DND-41 (cell line): ENCODE measurements around the gene NPIPB12.
A peak's percentile ranks its signal among the peaks of the same experiment; 100 is the strongest.
"Not testable (repeated sequence)": the region's sequence is repeated elsewhere in the genome, so short reads cannot be mapped to it uniquely, and the experiment has no call there.

ENCODE experiments used
- ATAC-seq: fragments of 200-7000 bp; cut with Tn5 transposase; 3 replicates; pipeline ENCODE4 v1.9.1; 2021; ENCODE audit warnings: low read depth; ENCODE audit not compliant: insufficient read depth
- DNase-seq: peaks from one replicate; pipeline ENCODE4 v3.0.0-alpha.2; 2020
- H2AFZ ChIP-seq: 2 replicates; pipeline ENCODE4 v1.6.0; 2012; ENCODE audit warnings: low read depth, low read length
- H3K27ac ChIP-seq: 2 replicates; pipeline ENCODE4 v1.5.1; 2012; ENCODE audit warnings: low read length, inconsistent platforms
- H3K27me3 ChIP-seq: fragments of 200-600 bp; sonication (generic); 2 replicates; pipeline ENCODE4 v1.6.0; 2012; ENCODE audit warnings: low read length, mild to moderate bottlenecking, inconsistent platforms; ENCODE audit not compliant: insufficient read depth, poor library complexity
- H3K36me3 ChIP-seq: 2 replicates; pipeline ENCODE4 v1.5.1; 2012; ENCODE audit warnings: low read length, inconsistent platforms; ENCODE audit not compliant: insufficient read depth
- H3K4me1 ChIP-seq: 2 replicates; pipeline ENCODE4 v1.5.1; 2012; ENCODE audit warnings: mild to moderate bottlenecking, low read length; ENCODE audit not compliant: insufficient read depth
- H3K4me2 ChIP-seq: 2 replicates; pipeline ENCODE4 v1.6.0; 2012; ENCODE audit warnings: mild to moderate bottlenecking, moderate library complexity, low read length, inconsistent platforms; ENCODE audit not compliant: insufficient read depth
- H3K4me3 ChIP-seq, 2 experiments: fragments of 200-600 bp in 1 of 2; shearing (Covaris generic) in 1 of 2; 2 replicates each; pipeline ENCODE4 v1.5.1; 2012 to 2016; ENCODE audit warnings: inconsistent platforms in 2 of 2, low read length in 2 of 2, mild to moderate bottlenecking in 2 of 2, low read depth in 1 of 2, moderate library complexity in 1 of 2
- H3K79me2 ChIP-seq: 2 replicates; pipeline ENCODE4 v1.6.0; 2012; ENCODE audit warnings: low read length, inconsistent platforms; ENCODE audit not compliant: insufficient read depth
- H3K9ac ChIP-seq: 2 replicates; pipeline ENCODE4 v1.6.0; 2012; ENCODE audit warnings: low read depth, mild to moderate bottlenecking, inconsistent platforms, low read length, moderate library complexity
- H3K9me3 ChIP-seq: 2 replicates; pipeline ENCODE4 v1.5.1; 2012; ENCODE audit warnings: low read length, moderate library complexity, mild to moderate bottlenecking, inconsistent platforms; ENCODE audit not compliant: insufficient read depth, severe bottlenecking
- H4K20me1 ChIP-seq: 2 replicates; pipeline ENCODE4 v1.6.0; 2012; ENCODE audit warnings: low read length; ENCODE audit not compliant: insufficient read depth

Gene NPIPB12

DNA sequence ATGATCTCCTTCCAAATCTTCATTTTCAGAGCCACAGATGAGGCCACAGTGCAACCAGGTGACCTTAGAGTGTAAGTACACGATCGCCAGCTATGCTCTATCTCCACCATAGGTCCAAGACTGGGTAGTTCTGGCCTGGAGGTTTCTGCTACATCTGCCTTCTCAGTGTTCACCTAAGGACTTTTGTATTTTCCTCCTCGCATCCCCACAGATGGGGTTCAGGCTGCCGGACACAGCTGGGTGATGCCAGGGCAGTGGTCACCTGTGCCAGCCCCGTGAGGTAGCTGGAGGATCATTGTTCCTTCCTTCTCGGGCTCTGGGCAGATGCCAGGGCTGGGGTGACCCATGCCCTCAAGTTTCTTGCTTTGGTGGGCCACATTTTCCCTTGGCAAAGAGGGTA is at the start of gene NPIPB12:
Gene NPIPB12, minus strand, starts transcription at position 101 of the 400 bp plus-strand sequence.
- not testable (repeated sequence) for H3K4me3 ChIP-seq, DNase-seq, H4K20me1 ChIP-seq, H3K27ac ChIP-seq, H3K36me3 ChIP-seq, H3K79me2 ChIP-seq, H3K4me1 ChIP-seq, H2AFZ ChIP-seq, ATAC-seq, H3K4me2 ChIP-seq, H3K27me3 ChIP-seq, H3K9me3 ChIP-seq, H3K9ac ChIP-seq

DNA sequence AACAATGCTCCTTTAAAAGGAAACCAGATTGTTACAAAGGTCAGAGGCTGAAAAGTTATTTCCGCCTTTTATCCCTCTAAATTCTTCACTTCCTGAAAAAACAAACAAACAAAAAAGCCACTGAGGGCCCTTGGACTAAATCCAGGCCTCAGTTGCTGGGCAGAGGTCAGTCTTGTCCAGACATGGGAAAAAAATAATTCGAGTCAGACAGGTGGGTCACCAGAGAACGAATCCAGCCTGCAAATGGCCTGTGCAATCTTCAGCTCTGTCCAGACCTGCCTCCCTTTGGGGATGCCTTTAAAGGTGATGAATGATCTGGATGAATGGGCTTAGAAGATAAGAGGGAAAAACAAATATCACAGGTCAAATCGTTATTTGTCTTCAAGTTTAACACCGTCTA is 15.3 kb upstream of the NPIPB12 start:
- H4K20me1 ChIP-seq, ATAC-seq, H3K36me3 ChIP-seq, H3K9ac ChIP-seq, H2AFZ ChIP-seq, DNase-seq, H3K4me1 ChIP-seq, H3K9me3 ChIP-seq, H3K27me3 ChIP-seq, H3K4me3 ChIP-seq, H3K4me2 ChIP-seq, H3K79me2 ChIP-seq, H3K27ac ChIP-seq: not testable (repeated sequence)

DNA sequence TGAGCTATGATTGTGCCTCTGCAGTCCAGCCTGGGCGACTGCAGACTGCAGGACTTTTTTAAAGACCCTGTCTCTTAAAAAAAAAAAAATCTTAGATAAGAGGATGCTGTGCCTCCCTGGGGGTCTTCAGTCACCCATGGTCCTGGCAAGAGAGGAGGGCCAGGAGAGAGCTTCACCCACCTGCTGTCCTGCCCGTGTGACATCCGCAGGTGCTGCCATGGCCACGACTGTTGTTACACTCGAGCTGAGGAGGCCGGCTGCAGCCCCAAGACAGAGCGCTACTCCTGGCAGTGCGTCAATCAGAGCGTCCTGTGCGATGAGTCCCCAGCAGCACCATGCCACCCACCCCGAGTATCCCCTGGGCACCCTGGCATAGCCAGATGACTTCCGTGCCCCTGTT is 23.9 kb downstream of the NPIPB12 start:
- not testable (repeated sequence) for H2AFZ ChIP-seq, DNase-seq, H3K9me3 ChIP-seq, ATAC-seq, H3K4me2 ChIP-seq, H3K4me1 ChIP-seq, H3K36me3 ChIP-seq, H4K20me1 ChIP-seq, H3K27me3 ChIP-seq, H3K4me3 ChIP-seq, H3K79me2 ChIP-seq, H3K27ac ChIP-seq, H3K9ac ChIP-seq

DNA sequence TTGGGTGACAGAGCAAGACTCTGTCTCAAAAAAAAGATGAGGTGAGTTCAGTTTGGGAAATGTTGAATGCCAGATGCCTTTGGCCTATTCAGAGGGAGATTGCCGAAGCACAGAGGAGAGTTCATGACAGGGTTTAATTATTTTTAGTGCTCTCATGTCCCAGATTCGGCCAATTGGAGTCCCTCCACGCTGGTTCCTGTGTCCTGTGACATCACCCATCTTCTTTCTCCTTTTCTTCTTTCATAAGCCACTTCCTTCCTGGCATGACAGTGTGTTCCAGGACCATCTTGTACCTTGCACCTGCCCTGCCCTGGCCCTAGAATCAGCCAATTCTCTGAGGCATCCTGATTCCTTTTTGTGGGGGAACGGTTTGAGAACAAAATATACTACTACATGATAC is 34.1 kb downstream of the NPIPB12 start:
- H3K36me3 ChIP-seq: not testable (repeated sequence)

DNA sequence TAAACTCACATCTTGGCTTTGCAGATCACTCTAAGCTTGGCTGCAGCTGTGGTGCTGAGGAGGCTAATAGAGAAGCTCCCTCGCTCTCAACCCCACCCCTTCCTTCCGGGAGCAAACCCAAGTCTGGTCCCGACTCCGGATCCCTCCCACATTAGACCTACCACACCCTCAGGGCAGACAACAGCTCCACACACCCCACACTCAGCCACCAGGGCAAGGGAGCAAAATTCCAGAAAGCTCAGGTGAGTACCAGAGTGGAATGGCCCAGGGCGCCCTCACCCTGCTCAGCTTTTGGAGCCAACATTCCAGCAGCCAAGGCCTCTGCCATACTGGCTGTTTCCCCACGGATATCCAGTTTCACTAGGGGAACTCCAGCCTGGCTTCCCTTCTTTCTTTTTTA is 36.5 kb downstream of the NPIPB12 start:
- not testable (repeated sequence) for H3K27ac ChIP-seq
- ATAC-seq: peak; percentile 96

More for the DNA sequence above, 34.1 kb downstream of the NPIPB12 start:
- not testable (repeated sequence) for H3K4me1 ChIP-seq, H3K27ac ChIP-seq, H3K9ac ChIP-seq, H3K79me2 ChIP-seq, H3K27me3 ChIP-seq, H2AFZ ChIP-seq, H4K20me1 ChIP-seq, H3K9me3 ChIP-seq, H3K4me2 ChIP-seq, H3K4me3 ChIP-seq, DNase-seq
- peak; percentile 30; the same call in 1 of the 3 replicates for ATAC-seq

DNA sequence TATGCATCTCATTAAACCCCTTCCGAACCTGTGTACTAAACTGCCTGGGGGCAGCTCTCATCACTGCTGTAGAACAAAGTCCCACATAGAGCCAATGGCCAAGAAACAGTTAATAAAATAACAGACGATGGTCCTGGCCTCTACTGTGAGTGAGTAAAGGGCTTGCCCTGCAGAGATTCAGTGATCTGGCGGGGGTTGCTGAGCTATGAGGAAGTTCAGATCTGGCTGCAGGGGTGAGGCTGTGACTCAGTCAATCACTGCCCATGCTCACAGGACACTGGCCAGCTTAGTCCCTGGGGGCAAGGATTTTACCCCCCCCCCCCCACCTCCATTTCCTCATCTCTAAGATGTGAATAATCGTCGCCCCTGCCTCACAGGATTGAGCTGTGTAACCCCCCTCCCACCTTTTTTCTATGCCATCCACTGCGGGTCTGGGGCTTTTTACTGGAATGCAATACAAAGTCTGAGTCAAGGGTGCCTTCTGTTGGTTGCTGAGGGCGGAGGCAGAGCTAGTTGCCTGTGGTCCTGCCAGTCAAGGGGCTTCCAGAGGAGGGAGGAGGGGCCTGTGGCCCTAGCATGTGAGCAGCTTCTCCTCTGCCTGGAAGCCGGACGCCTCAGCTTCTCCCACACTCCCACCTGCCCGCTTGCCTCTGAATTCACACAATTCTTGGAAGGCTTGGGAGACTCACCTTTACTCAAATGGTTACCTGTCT is 38.4 kb downstream of the NPIPB12 start:
- not testable (repeated sequence) for ATAC-seq, H3K27me3 ChIP-seq, H4K20me1 ChIP-seq, DNase-seq, H3K36me3 ChIP-seq, H3K4me1 ChIP-seq, H3K79me2 ChIP-seq, H3K27ac ChIP-seq, H3K9ac ChIP-seq, H2AFZ ChIP-seq, H3K9me3 ChIP-seq, H3K4me2 ChIP-seq, H3K4me3 ChIP-seq

More for the DNA sequence above, 36.5 kb downstream of the NPIPB12 start:
- H3K36me3 ChIP-seq, H3K4me3 ChIP-seq, H3K79me2 ChIP-seq, H3K9ac ChIP-seq, H3K9me3 ChIP-seq, H4K20me1 ChIP-seq, H3K4me1 ChIP-seq, H3K27me3 ChIP-seq: not testable (repeated sequence)
- H3K4me2 ChIP-seq: peak overlapping the region; percentile 41; the same call in 1 of the 2 replicates
- H2AFZ ChIP-seq: peak overlapping the region; percentile 58; the same call in 1 of the 2 replicates
- DNase-seq: peak; percentile 81

DNA sequence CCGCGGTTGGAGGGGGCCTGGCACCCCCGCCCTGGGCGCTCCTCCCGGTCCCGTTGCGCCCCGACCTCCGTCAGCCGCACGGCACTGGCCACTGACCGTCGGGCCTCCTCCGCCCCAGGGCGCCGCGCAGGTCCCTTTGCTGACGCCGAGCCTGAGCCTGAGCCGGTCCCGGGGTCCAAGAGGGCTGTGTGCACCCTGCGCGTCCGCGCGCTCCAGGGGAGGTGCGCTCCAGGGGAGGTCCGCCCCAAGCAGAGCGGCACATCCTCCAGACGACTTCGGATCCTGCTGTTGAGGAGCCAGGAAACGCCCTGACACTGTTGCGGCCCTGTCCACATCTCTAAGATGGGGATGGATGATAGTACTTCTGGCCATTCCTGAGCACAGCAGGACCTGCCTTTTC is 39.3 kb downstream of the NPIPB12 start:
- not testable (repeated sequence) for H3K4me2 ChIP-seq, H3K79me2 ChIP-seq, H3K27me3 ChIP-seq, DNase-seq, H2AFZ ChIP-seq, H3K4me1 ChIP-seq, H3K9me3 ChIP-seq, ATAC-seq, H3K27ac ChIP-seq, H3K36me3 ChIP-seq, H4K20me1 ChIP-seq, H3K4me3 ChIP-seq, H3K9ac ChIP-seq

DNA sequence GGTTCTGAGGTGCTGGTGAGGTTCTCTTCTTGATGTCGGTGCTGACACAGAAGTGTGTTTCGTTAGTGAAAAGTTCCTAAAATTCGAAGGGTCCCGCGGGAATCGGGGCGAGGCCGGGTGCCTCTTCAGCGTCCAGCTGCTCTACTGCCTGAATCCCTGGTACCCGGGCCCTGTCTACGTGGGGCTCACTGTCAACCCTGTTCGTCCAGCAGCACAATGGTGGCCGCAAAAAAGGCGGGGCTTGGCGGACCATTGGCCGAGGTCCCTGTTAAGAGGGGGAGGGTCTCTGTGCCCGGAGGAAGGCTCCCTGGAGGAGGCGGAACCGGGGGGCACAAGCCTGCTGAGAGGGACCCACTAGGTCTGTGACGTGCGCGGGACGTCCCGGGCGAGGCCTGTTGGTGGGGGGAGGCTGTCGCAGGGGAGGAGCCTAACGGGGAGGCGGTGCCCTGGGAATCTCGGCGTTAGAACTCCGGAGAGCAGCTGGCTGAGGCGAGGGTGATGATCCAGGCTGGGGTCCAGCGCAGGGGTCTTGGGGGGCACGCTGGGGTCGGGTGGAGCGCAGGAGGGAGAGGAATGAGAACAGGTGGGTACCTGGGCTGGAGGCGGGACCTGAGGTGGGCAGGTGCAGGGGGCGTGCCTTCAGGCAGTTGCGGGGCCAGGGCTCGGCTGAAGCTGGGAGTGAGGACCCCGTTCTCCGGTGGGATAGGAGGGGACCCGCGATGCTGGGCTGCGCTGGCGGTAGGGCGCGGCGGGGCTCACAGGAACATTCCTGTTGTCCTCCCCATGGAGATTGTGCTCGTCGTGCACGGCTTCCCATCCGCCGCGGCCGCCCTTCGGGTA is 40.0 kb downstream of the NPIPB12 start:
- not testable (repeated sequence) for H3K27me3 ChIP-seq, ATAC-seq, H4K20me1 ChIP-seq, H3K9me3 ChIP-seq, H2AFZ ChIP-seq, H3K27ac ChIP-seq, H3K4me3 ChIP-seq, H3K4me2 ChIP-seq, H3K36me3 ChIP-seq, DNase-seq, H3K9ac ChIP-seq, H3K79me2 ChIP-seq, H3K4me1 ChIP-seq
